NCI-H2171 treated with DMSO at 0.1 percent for 48 hours (cell line): ENCODE data around the gene ZNF730.
"Not testable (repeated sequence)": the region's sequence is repeated elsewhere in the genome, so short reads cannot be mapped to it uniquely, and the experiment has no call there.

Source experiments
- DNase-seq: peaks from one replicate; lab custom pipeline; 2025; lab: John Stamatoyannopoulos, UW

Gene ZNF730

GRCh38 chr19:23116802-23117571 is at the start of gene ZNF730:
ZNF730 (plus strand) TSS chr19:23117025; CDS start chr19:23117174, 149 bp downstream.
- peak; percentile 72 for DNase-seq

- DNase-seq = peak; percentile 23
Measured at GRCh38 chr19:23070353-23071146, 46.3 kb upstream of the ZNF730 start.

- peak; percentile 15 for DNase-seq
Measured at GRCh38 chr19:23071147-23071511, 45.7 kb upstream of the ZNF730 start.

- DNase-seq = peak; percentile 85
Measured at GRCh38 chr19:23075031-23075733, 41.6 kb upstream of the ZNF730 start.

GRCh38 chr19:23077776-23078175 is 39.0 kb upstream of the ZNF730 start:
- DNase-seq = not testable (repeated sequence)

GRCh38 chr19:23093832-23094231 is 23.0 kb upstream of the ZNF730 start:
- DNase-seq = no peak

- DNase-seq = no peak
Measured at GRCh38 chr19:23095418-23095817, 21.4 kb upstream of the ZNF730 start.

GRCh38 chr19:23098286-23098685 is 18.5 kb upstream of the ZNF730 start:
- DNase-seq = no peak

GRCh38 chr19:23098988-23099387 is 17.8 kb upstream of the ZNF730 start:
- DNase-seq = no peak

- DNase-seq = no peak
Measured at GRCh38 chr19:23099966-23100365, 16.9 kb upstream of the ZNF730 start.

- no peak for DNase-seq
Measured at GRCh38 chr19:23101241-23101640, 15.6 kb upstream of the ZNF730 start.

GRCh38 chr19:23118400-23118799 is 1.6 kb downstream of the ZNF730 start:
- no peak for DNase-seq

GRCh38 chr19:23134211-23134610 is 17.4 kb downstream of the ZNF730 start:
- DNase-seq = not testable (repeated sequence)

GRCh38 chr19:23145617-23146415 is 29.0 kb downstream of the ZNF730 start:
- no peak for DNase-seq

GRCh38 chr19:23160766-23161165 is 43.9 kb downstream of the ZNF730 start:
- DNase-seq = no peak

- not testable (repeated sequence) for DNase-seq
Measured at GRCh38 chr19:23168286-23168685, 51.5 kb downstream of the ZNF730 start.

GRCh38 chr19:23183251-23183650 is 66.4 kb downstream of the ZNF730 start:
- no peak for DNase-seq

GRCh38 chr19:23190341-23190740 is 73.5 kb downstream of the ZNF730 start:
- no peak for DNase-seq
